ENCODE results near the gene GJE1. TPM values are rescaled to one million over a fixed set of nuclear protein-coding genes. Genes with fewer than 3 reads are reported as not detected.
"Not testable (repeated sequence)": the region's sequence is repeated elsewhere in the genome, so short reads cannot be mapped to it uniquely, and the experiment has no call there.

Gene GJE1
- total RNA-seq, 1 donor from 2014 or later, result not detected

- peak; percentile 77 for TF ChIP-seq CTCF (IDR thresholded peaks at IDR 0.05; ENCODE audit: unreplicated experiment)
Observed at GRCh38 chr6:142155895-142156757, 23.4 kb downstream of the GJE1 start.

GRCh38 chr6:142156758-142157068 lies 24.0 kb downstream of the GJE1 start:
- not testable (repeated sequence) for H3K4me1 Mint-ChIP-seq; H3K36me3 Mint-ChIP-seq; DNase-seq (ENCODE audit: low spot score in 2 of 2, unreplicated experiment in 2 of 2); H3K4me3 Mint-ChIP-seq; H3K27me3 Mint-ChIP-seq (ENCODE audit: low read depth); H3K9me3 Mint-ChIP-seq; H3K27ac Mint-ChIP-seq
- TF ChIP-seq CTCF (IDR thresholded peaks at IDR 0.05; ENCODE audit: unreplicated experiment), result peak; percentile 24

More at GRCh38 chr6:142155895-142156757, 23.4 kb downstream of the GJE1 start:
- Mint-ChIP-seq H3K4me1 (peaks cover 7% of the 10 kb centered on the region), H3K4me3 (no peak overlapping the region), H3K27ac (no peak overlapping the region), H3K36me3 (peaks cover 4% of the 10 kb centered on the region), H3K27me3 (ENCODE audit: low read depth) (no peaks in the 10 kb centered on the region), H3K9me3 (no peaks in the 10 kb centered on the region)
- no peak for DNase-seq (ENCODE audit: low spot score in 2 of 2, unreplicated experiment in 2 of 2)

GRCh38 chr6:142162780-142163179 lies 30.1 kb downstream of the GJE1 start:
- Mint-ChIP-seq H3K9me3 (no peaks in the 10 kb centered on the region), H3K27me3 (ENCODE audit: low read depth) (no peaks in the 10 kb centered on the region), H3K4me3 (no peak overlapping the region), H3K27ac (no peak overlapping the region), H3K36me3 (peaks cover 4% of the 10 kb centered on the region), H3K4me1 (no peaks in the 10 kb centered on the region)
- no peak for TF ChIP-seq CTCF (IDR thresholded peaks at IDR 0.05; ENCODE audit: unreplicated experiment)
- DNase-seq (ENCODE audit: low spot score in 2 of 2, unreplicated experiment in 2 of 2), result no peak

GRCh38 chr6:142165227-142165626 lies 32.5 kb downstream of the GJE1 start:
- no peak for TF ChIP-seq CTCF (IDR thresholded peaks at IDR 0.05; ENCODE audit: unreplicated experiment)
- no peak overlapping the region for H3K27ac Mint-ChIP-seq
- no peaks in the 10 kb centered on the region for H3K36me3 Mint-ChIP-seq
- H3K4me1 Mint-ChIP-seq, result no peaks in the 10 kb centered on the region
- no peak for DNase-seq (ENCODE audit: low spot score in 2 of 2, unreplicated experiment in 2 of 2)
- no peaks in the 10 kb centered on the region for H3K27me3 Mint-ChIP-seq (ENCODE audit: low read depth)
- no peak overlapping the region for H3K4me3 Mint-ChIP-seq
- no peaks in the 10 kb centered on the region for H3K9me3 Mint-ChIP-seq

- Mint-ChIP-seq H3K4me1 (no peaks in the 10 kb centered on the region), H3K36me3 (peaks cover 5% of the 10 kb centered on the region), H3K27ac (no peak overlapping the region), H3K9me3 (no peaks in the 10 kb centered on the region), H3K4me3 (no peak overlapping the region), H3K27me3 (ENCODE audit: low read depth) (no peaks in the 10 kb centered on the region)
- no peak for DNase-seq (ENCODE audit: low spot score in 2 of 2, unreplicated experiment in 2 of 2)
- no peak for TF ChIP-seq CTCF (IDR thresholded peaks at IDR 0.05; ENCODE audit: unreplicated experiment)
Observed at GRCh38 chr6:142167071-142167470, 34.3 kb downstream of the GJE1 start.
